MCF 10A (cell line): ENCODE data around the gene SYPL1. TPM values are rescaled to one million over a fixed set of nuclear protein-coding genes. Genes with fewer than 3 reads are reported as not detected.
A peak's percentile ranks its signal among the peaks of the same experiment; 100 is the strongest.

Experiments used
- BruUV-seq: library from RNA; stranded (reverse); fragments of 400-500 nt; replicated peaks from 2 replicates; lab custom pipeline; 2021; lab: Mats Ljungman, UMichigan
- CTCF ChIA-PET: fragments of 300-600 bp; sonication (Branson Sonifier 250); formaldehyde crosslinking; extraction: SDS; loops from one replicate; lab custom pipeline; 2021; ENCODE audit warnings: antibody characterized with exemption, inconsistent platforms; lab: Yijun Ruan, JAX
- POLR2A ChIA-PET: fragments of 300-600, 350-650 bp; sonication (Branson Sonifier 250); formaldehyde crosslinking; extraction: SDS; loops from one replicate; lab custom pipeline; 2020; ENCODE audit warnings: antibody characterized with exemption, inconsistent platforms; lab: Yijun Ruan, JAX
- DNase-seq: peaks from one replicate; pipeline ENCODE4 v3.0.0-alpha.2; 2018; ENCODE audit not compliant: unreplicated experiment
- H3K27ac Mint-ChIP-seq: one replicate; pipeline ENCODE4 v1.8.0; 2022; ENCODE audit warnings: mild to moderate bottlenecking, low read depth, mixed read lengths; ENCODE audit not compliant: unreplicated experiment
- H3K27me3 Mint-ChIP-seq: one replicate; pipeline ENCODE4 v1.8.0; 2022; ENCODE audit warnings: mixed read lengths; ENCODE audit not compliant: insufficient read depth, unreplicated experiment
- H3K36me3 Mint-ChIP-seq: one replicate; pipeline ENCODE4 v1.8.0; 2022; ENCODE audit warnings: mild to moderate bottlenecking, moderate library complexity, mixed read lengths; ENCODE audit not compliant: insufficient read depth, unreplicated experiment
- H3K4me1 Mint-ChIP-seq: one replicate; pipeline ENCODE4 v1.8.0; 2022; ENCODE audit warnings: mixed read lengths; ENCODE audit not compliant: insufficient read depth, unreplicated experiment
- H3K4me3 Mint-ChIP-seq: one replicate; pipeline ENCODE4 v1.8.0; 2022; ENCODE audit warnings: mild to moderate bottlenecking, moderate library complexity, mixed read lengths; ENCODE audit not compliant: unreplicated experiment
- H3K9me3 Mint-ChIP-seq: one replicate; pipeline ENCODE4 v1.8.0; 2022; ENCODE audit warnings: mixed read lengths; ENCODE audit not compliant: unreplicated experiment
- CTCF ChIP-seq: fragments of 200-600 bp; IDR thresholded peaks from one replicate; pipeline ENCODE4 v1.8.0; 2022; ENCODE audit warnings: antibody characterized with exemption, mild to moderate bottlenecking; ENCODE audit not compliant: unreplicated experiment
- intact Hi-C: fragments of 100-400 bp; cut with micrococcal nuclease; formaldehyde crosslinking; loops from 2 replicates; pipeline ENCODE4 v1.14.1; 2022
- total RNA-seq: library from RNA; stranded (reverse); gene quantifications from 2 replicates; pipeline ENCODE4 v1.2.3, GENCODE V29; 2022

Gene SYPL1
- total RNA-seq, 1 experiment from 2014 or later = 77.6 TPM

GRCh38 chr7:106119719-106120118 is 7.6 kb upstream of the SYPL1 start:
- Mint-ChIP-seq H3K4me3 (no peak overlapping the region), H3K27me3 (no peaks in the 10 kb centered on the region), H3K36me3 (peaks cover 7% of the 10 kb centered on the region), H3K27ac (no peak overlapping the region), H3K4me1 (no peaks in the 10 kb centered on the region), H3K9me3 (no peaks in the 10 kb centered on the region)
- no peak for TF ChIP-seq CTCF
- ChIA-PET CTCF (interaction anchor here (1.0 to 1.6 kb wide), 2 partner anchors 33 to 48 kb away, joined by 3 to 6 read pairs; no protein-coding TSS in a partner anchor), POLR2A (no interaction called here)
- DNase-seq = no peak
- intact Hi-C loops = no loop called here
- BruUV-seq = no TSS peak

GRCh38 chr7:106117786-106118544 is 5.9 kb upstream of the SYPL1 start:
- H3K27me3 Mint-ChIP-seq = no peaks in the 10 kb centered on the region
- no peak for TF ChIP-seq CTCF
- no peak overlapping the region for H3K27ac Mint-ChIP-seq
- no peaks in the 10 kb centered on the region for H3K9me3 Mint-ChIP-seq
- no peaks in the 10 kb centered on the region for H3K4me1 Mint-ChIP-seq
- CTCF ChIA-PET = no interaction called here
- intact Hi-C loops = no loop called here
- no peak for DNase-seq
- no TSS peak for BruUV-seq
- POLR2A ChIA-PET = interaction anchor here (1.0 kb wide), 1 partner anchor 8 kb away, joined by 3 read pairs; no protein-coding TSS in a partner anchor
- no peak overlapping the region for H3K4me3 Mint-ChIP-seq
- peaks cover 7% of the 10 kb centered on the region for H3K36me3 Mint-ChIP-seq

GRCh38 chr7:106116161-106116704 is 4.1 kb upstream of the SYPL1 start:
- DNase-seq = peak; percentile 16
- BruUV-seq = no TSS peak
- intact Hi-C loops = no loop called here
- Mint-ChIP-seq H3K27ac (no peak overlapping the region), H3K9me3 (no peaks in the 10 kb centered on the region), H3K4me1 (no peaks in the 10 kb centered on the region), H3K4me3 (no peak overlapping the region), H3K27me3 (no peaks in the 10 kb centered on the region), H3K36me3 (peaks cover 2% of the 10 kb centered on the region)
- TF ChIP-seq CTCF = no peak
- POLR2A ChIA-PET = interaction anchor here (0.7 to 0.9 kb wide), 3 partner anchors 12 to 71 kb away, joined by 3 to 4 read pairs (median 3); no protein-coding TSS in a partner anchor
- CTCF ChIA-PET = interaction anchor here (0.5 to 0.8 kb wide), 3 partner anchors 35 to 60 kb away, joined by 3 to 4 read pairs (median 4); no protein-coding TSS in a partner anchor

GRCh38 chr7:106114716-106115383 is 2.7 kb upstream of the SYPL1 start:
- no TSS peak for BruUV-seq
- no peaks in the 10 kb centered on the region for H3K9me3 Mint-ChIP-seq
- CTCF ChIA-PET = interaction anchor here (5.7 kb wide), 1 partner anchor 40 kb away, joined by 29 read pairs; no protein-coding TSS in a partner anchor
- no peaks in the 10 kb centered on the region for H3K27me3 Mint-ChIP-seq
- peaks cover 7% of the 10 kb centered on the region for H3K4me1 Mint-ChIP-seq
- H3K27ac Mint-ChIP-seq = no peak overlapping the region
- H3K4me3 Mint-ChIP-seq = no peak overlapping the region
- DNase-seq = no peak
- POLR2A ChIA-PET = interaction anchor here (1.3 kb wide), 1 partner anchor 29 kb away, joined by 3 read pairs; no protein-coding TSS in a partner anchor
- H3K36me3 Mint-ChIP-seq = no peaks in the 10 kb centered on the region
- TF ChIP-seq CTCF = no peak
- intact Hi-C loops = no loop called here
